ENCODE results near the gene CLBA1.

GRCh38 chr14:105012171-105012985 lies 26.8 kb downstream of the CLBA1 start:
- TF ChIP-seq HDAC6 (IDR thresholded peaks at IDR 0.05; ENCODE audit: low read depth, low read length) (no peak), CTCF (IDR thresholded peaks at IDR 0.05 in 2 of 3, conservative IDR thresholded peaks at IDR 0.05 in 1 of 3; ENCODE audit: insufficient read depth in 2 of 3, low read depth in 1 of 3, low read length in 3 of 3) (no peak), PTBP1 (IDR thresholded peaks at IDR 0.05; ENCODE audit: low read depth, low read length) (no peak), SP2 (IDR thresholded peaks at IDR 0.05; ENCODE audit: extremely low read depth, low read depth, low read length, poor library complexity, severe bottlenecking) (no peak), ZKSCAN8 (CRISPR knock-in tag; IDR thresholded peaks at IDR 0.05) (no peak), ZKSCAN1 (IDR thresholded peaks at IDR 0.05; ENCODE audit: low read depth, low read length) (no peak), LEF1 (IDR thresholded peaks at IDR 0.05) (no peak), KLF1 (tag; IDR thresholded peaks at IDR 0.05) (no peak), GABPA (tag; conservative IDR thresholded peaks at IDR 0.05; ENCODE audit: low read depth) (no peak), NR3C1 (CRISPR knock-in tag; IDR thresholded peaks at IDR 0.05) (no peak), TBP (optimal IDR thresholded peaks at IDR 0.05; ENCODE audit: low read depth, low read length) (no peak), IRF2 (CRISPR knock-in tag; IDR thresholded peaks at IDR 0.05) (no peak), ZNF707 (CRISPR knock-in tag; conservative IDR thresholded peaks at IDR 0.05) (no peak), BHLHE40 (IDR thresholded peaks at IDR 0.05; ENCODE audit: low read length) (no peak)

All from K562 (cell line).